Measurements from ENCODE around the gene CCDC14.
"Not testable (repeated sequence)": the region's sequence is repeated elsewhere in the genome, so short reads cannot be mapped to it uniquely, and the experiment has no call there.

CCDC14 gene

DNA sequence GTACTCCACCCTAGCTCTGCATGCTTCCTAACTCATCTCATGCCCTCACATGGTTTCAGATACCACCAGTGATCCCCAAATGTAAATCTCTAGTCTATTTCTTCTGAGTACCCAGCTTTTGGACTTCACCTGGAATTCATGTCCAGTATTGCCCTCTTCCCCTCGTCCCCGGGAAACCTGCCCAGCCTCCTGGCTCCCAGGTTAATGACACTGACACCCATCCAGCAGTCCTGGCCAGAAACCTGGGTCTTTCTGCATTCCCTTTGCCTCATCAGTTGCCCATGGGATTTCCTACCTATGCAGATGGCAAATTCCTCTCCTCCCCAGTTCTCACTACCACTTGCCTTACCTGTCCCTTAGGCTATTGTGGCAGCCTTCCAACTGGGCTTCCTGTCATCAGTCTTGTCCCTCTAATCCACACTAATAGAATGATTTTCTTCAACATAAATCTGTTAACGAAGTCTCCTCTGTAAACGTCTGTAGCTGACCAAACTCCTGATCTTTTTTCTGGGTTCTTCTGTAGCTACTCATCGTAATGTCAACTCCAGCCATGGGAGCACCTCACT lies 61.6 kb downstream of the CCDC14 start:
- DNase-seq (ENCODE audit: low spot score), result no peak

DNA sequence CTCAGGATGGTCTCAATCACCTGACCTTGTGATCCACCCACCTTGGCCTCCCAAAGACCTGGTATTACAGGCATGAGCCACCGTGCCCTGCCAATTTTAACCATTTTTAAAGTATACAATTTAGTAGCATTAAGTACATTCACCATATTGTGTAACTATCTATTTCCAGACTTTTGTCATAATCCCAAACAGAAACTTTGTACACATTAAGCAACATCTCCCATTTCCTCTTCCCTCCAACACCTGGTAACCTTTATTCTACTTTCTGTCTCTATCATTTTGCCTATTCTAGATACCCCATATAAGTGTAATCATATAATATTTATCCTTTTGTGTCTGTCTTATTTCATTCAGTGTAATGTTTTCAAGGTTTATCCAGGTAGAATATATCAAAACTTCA lies 68.0 kb downstream of the CCDC14 start:
- no peak for DNase-seq (ENCODE audit: low spot score)

DNA sequence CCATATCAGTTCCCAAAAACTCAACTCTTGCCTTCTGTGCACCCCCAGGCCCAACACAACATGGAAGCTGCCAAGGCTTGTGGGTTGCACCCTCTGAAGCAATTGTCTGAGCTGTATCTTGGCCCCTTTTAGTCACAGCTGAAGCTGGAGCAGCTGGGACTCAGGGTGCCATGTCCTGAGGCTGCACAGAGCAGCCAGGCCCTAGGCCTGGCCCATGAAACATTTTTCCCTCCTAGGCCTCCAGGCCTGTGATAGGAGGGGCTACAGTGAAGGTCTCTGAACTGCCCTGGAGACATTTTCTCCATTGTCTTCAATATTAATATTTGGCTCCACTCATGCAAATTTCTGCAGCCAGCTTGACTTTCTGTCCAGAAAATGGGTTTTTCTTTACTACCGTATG lies 68.8 kb downstream of the CCDC14 start:
- no peak for DNase-seq (ENCODE audit: low spot score)

DNA sequence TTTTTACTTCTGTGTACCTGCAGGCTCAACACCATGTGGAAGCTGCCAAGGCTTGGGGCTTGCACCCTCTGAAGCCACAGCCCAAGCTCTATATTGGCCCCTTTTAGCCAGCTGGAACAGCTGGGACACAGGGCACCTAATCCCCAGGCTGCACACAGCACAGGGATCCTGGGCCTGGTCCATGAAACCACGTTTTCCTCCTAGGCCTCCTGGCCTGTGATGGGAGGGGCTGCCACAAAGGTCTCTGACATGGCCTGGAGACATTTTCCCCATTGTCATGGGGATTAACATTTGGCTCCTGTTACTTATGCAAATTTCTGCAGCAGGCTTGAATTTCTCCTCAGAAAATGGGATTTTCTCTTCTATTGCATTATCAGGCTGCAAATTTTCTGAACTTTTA lies 70.0 kb downstream of the CCDC14 start:
- not testable (repeated sequence) for DNase-seq (ENCODE audit: low spot score)

GRCh38 chr3:123890162-123890561 lies 70.9 kb downstream of the CCDC14 start:
- not testable (repeated sequence) for DNase-seq (ENCODE audit: low spot score)

GRCh38 chr3:123884993-123885392 lies 76.0 kb downstream of the CCDC14 start:
- DNase-seq (ENCODE audit: low spot score), result no peak

DNA sequence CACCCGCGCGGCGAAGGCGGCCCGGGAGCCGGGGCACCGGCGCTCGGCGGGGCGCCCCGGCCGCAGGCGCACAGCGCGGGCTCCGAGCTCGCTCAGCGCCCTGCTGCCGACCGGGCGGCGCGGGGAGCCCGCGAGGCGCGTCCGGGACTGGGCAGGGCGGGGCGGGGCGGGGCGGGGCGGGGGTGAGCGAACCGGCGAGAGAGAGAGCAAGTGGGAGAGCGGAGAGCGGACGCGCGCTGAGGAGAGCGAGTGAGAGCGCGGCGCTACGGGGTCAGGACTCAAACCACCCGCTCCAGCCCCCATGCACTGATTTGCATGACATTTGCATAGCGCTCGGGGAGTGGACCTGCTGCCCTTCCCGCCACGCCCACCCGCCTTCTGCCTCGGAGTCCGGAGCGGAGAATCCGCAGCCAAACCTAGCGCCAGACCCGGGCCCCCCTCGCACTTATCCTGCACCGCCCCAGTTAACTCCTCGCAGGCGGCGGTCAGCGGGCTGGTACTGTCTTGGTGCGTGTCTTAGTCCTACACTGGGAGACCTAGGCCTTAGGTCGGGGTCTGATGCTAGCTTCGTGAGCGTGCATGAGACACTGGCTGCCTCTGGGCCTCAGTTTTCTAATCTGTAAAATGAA lies 76.7 kb downstream of the CCDC14 start, which contains the start of gene MYLK:
MYLK (minus strand) TSS at position 130 of the 629 bp plus-strand sequence. CDS start 90,491 bp downstream, outside the sequence.
- peak; percentile 91 for DNase-seq (ENCODE audit: low spot score)

GRCh38 chr3:123883701-123884202 lies 77.3 kb downstream of the CCDC14 start:
- peak; percentile 46 for DNase-seq (ENCODE audit: low spot score)

GRCh38 chr3:123883111-123883510 lies 77.9 kb downstream of the CCDC14 start:
- DNase-seq (ENCODE audit: low spot score), result no peak

DNA sequence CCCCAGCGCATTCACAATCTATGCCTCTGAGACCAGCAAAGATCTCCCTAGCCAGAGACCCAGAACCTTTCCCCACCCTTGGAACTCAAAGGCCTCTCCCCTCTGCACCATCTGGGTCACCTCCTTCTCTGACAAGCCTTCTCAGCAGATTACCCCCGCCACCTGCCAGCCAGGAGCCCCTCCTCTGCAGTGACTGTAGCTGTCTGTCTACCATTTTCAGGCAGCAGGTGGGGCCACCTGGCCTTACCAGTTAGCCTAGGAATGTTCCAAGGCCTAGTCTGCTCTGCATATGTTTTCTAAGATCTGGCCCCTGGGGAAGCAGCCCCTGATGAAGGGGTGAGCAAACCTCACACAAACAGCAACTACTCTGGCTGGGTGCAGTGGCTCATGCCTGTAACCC lies 79.3 kb downstream of the CCDC14 start:
- no peak for DNase-seq (ENCODE audit: low spot score)

GRCh38 chr3:123880998-123881561 lies 79.9 kb downstream of the CCDC14 start:
- DNase-seq (ENCODE audit: low spot score), result no peak

GRCh38 chr3:123878807-123879206 lies 82.2 kb downstream of the CCDC14 start:
- no peak for DNase-seq (ENCODE audit: low spot score)

DNA sequence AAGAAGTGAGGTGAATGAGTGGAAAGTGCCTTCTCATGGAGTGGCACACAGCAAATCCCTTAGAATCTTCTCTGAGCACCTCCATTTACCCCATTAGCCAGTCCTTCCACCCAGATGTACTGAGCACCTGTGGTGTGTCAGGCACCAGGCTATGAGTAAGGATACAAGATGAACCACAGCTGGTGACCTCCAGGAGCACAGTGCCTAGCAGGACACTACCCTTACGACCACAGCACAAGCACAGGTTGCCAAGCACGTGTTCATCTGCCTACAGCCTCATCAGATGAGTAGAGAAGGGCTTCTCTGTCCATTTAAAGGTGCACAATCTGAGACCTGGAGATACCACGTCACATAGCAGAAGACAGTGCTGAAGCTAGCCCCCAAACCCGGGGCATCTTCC lies 83.1 kb downstream of the CCDC14 start:
- DNase-seq (ENCODE audit: low spot score), result no peak

GRCh38 chr3:123877466-123877865 lies 83.6 kb downstream of the CCDC14 start:
- no peak for DNase-seq (ENCODE audit: low spot score)

- DNase-seq (ENCODE audit: low spot score), result no peak
These were observed 84.2 kb downstream of the CCDC14 start for GRCh38 chr3:123876858-123877257.

- no peak for DNase-seq (ENCODE audit: low spot score)
These were observed 88.4 kb downstream of the CCDC14 start for GRCh38 chr3:123872621-123873020.

GRCh38 chr3:123871946-123872345 lies 89.1 kb downstream of the CCDC14 start:
- no peak for DNase-seq (ENCODE audit: low spot score)

DNA sequence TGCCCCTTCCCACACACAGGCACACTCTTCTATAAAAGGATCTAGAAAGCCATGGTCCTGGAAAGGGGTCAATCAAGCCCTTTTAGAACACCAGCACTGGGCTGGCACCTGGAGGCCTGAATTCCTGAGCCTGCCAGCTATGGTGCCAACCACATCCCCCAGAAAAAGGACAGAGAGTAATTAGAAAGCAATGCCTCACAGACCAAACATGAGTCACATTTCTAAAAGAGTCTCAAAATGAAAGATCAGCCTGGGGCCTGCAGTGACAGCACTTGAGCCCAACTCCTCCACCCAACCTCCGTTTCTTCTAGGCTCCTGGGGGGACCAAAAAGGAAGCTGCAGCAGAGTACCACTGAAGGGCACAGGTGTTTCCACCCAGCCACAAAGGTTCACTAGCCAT lies 91.0 kb downstream of the CCDC14 start:
- no peak for DNase-seq (ENCODE audit: low spot score)

DNA sequence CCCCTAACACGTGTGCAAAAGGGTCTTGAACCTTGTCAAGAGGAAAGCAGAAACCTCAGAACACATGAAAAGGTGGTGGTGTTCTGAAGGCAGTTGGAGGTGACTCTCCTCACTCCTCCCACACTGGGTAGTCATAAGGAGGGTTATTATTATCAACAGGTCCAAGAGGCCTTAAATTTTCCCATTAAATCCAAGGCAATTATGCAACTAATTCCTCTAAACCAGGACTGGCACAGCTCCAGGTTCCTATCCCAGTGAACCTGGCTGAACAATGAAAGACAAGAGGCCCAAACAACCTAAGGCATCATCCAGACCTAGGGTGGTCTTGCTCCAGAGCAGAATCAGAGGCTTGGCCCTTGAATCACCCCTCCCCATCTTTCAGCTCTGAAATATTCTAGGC lies 91.9 kb downstream of the CCDC14 start:
- DNase-seq (ENCODE audit: low spot score), result no peak

DNA sequence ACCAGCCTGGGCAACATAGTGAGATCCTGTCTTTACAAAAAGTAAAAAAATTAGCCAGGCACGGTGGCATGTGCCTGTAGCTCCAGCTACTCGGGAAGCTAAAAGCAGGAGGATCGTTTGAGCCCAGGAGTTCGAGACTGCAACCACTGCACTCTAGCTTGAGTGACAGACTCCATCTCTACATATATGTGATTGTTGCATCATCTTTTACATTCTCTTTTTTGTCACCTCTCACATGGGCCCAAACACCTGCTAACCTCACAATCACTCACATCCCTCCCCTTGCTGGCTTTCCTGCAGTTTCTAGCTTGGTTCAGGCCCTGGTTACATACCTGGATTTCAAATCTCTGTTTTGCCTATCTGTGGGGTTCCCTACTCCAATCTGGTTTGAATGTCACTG lies 96.3 kb downstream of the CCDC14 start:
- DNase-seq (ENCODE audit: low spot score), result no peak
